D721Med (cell line): ENCODE measurements around the gene CD300A.

Experiments used
- DNase-seq: peaks from one replicate; pipeline ENCODE4 v3.0.0; 2011; ENCODE audit warnings: low spot score; ENCODE audit not compliant: insufficient read length
- FAIRE-seq: peaks from 2 replicates; lab custom pipeline; 2011; peaks lifted over from hg19 to GRCh38; lab: Jason Lieb, UNC
- TF ChIP-seq, protein P1 (sequence below): IDR thresholded peaks from 2 replicates; pipeline ENCODE4 v1.5.1; 2012; ENCODE audit warnings: mild to moderate bottlenecking, control low read depth; ENCODE audit not compliant: insufficient read depth; ENCODE audit errors: missing control alignments

Gene CD300A

DNA sequence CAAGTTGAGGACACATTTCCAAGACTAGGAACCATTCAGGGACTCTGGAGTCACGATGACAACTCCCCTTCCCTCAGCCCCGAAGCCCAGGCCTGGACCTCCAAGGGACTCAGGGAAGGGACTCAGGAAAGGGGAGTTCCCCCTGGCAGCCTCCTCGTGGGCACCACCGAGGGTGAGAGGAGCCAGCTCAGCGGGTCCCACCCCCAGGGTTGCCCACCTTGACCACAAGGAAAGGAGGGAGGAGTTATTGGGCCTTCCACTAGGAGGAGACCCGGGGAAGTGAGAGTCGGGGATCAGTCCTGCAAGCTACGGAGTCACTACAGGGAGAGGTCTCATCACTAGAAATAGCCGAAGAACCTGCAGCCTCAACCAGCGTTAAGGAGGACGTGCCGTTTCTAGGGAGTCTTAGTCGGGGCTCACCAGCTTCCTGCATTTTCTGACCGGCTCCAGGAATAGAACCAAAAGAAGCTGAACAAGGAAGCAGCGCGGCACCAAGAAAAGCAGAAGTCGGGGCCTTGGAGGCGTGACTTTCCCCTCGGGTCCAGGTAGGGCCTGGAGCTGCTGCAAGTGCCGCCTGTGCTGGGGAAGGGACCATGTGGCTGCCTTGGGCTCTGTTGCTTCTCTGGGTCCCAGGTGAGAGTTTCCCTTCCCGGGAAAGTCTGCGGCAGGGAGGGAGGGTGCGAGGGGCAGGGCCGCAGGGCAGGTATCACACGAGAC, at the start of gene CD300A:
Gene CD300A, plus strand, starts transcription at position 524 of the 717 bp plus-strand sequence. Its CDS starts 70 bp downstream, at position 594.
- TF ChIP-seq, protein P1, sequence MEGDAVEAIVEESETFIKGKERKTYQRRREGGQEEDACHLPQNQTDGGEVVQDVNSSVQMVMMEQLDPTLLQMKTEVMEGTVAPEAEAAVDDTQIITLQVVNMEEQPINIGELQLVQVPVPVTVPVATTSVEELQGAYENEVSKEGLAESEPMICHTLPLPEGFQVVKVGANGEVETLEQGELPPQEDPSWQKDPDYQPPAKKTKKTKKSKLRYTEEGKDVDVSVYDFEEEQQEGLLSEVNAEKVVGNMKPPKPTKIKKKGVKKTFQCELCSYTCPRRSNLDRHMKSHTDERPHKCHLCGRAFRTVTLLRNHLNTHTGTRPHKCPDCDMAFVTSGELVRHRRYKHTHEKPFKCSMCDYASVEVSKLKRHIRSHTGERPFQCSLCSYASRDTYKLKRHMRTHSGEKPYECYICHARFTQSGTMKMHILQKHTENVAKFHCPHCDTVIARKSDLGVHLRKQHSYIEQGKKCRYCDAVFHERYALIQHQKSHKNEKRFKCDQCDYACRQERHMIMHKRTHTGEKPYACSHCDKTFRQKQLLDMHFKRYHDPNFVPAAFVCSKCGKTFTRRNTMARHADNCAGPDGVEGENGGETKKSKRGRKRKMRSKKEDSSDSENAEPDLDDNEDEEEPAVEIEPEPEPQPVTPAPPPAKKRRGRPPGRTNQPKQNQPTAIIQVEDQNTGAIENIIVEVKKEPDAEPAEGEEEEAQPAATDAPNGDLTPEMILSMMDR, result no peak
- DNase-seq (no peak), FAIRE-seq (no peak)

DNA sequence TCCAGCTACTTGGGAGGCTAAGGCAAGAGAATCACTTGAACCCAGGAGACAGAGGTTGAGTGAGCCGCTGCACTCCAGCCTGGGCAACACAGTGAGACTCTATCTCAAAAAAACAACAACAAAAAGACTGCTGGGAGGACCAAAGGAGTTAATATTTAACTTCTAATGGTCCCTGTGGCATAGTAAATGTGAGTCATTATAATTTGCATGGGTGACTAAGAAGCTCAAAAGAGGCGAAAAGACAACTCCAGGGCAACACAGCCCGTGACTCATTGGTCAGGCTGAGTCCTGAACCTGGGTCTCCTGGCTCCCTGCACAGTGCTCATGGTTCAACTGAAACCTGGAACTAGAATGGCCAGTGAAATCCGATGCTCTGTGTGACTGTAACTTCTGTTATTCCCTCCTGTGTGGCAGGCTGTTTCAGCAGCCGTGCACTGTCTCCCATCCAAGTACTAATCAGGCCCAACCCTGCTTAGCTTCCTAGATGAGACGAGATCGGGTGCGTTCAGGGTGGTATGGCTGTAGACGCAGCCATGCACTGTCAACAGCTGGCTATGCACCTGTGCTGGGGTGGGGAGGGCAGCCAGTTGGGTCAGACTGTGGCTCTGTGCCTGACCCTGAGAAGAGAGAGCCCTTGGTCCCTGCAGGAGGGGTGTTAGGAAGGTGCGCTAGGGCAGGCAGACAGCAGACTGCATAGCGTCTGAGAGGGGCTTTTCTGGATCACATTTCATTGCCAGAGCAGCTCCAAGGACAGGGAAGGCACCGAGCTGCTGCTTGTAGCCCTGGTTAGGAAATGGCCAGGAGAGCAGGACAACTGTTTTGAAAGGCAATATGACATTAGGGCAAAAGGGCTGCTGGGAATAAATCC, 49.0 kb upstream of the CD300A start:
- FAIRE-seq (no peak), DNase-seq (no peak)
- TF ChIP-seq, protein P1, result no peak

DNA sequence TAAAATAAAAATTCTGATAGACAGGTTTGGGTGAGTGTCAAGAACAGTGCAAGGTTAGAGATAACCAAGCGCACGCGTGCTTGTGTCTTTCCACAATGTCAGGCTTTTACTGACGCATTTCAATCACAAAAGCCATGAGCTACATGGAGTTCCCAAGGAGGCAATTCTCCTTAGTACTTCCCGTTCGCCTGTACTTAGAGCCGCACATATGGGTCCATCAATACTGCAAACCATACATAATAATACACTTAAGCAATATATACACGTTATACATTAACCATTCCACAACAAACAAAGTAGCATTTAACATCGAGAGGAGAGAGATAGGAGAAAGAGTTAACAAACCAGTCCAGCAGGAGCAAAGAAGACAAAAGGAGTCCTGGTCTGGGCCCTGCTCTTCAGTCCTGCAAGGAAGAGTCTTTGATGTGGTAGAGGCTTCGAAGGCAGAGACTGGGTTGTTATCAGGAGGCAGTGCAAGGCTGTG, 46.5 kb upstream of the CD300A start:
- FAIRE-seq (no peak), DNase-seq (no peak)
- TF ChIP-seq, protein P1, result no peak

DNA sequence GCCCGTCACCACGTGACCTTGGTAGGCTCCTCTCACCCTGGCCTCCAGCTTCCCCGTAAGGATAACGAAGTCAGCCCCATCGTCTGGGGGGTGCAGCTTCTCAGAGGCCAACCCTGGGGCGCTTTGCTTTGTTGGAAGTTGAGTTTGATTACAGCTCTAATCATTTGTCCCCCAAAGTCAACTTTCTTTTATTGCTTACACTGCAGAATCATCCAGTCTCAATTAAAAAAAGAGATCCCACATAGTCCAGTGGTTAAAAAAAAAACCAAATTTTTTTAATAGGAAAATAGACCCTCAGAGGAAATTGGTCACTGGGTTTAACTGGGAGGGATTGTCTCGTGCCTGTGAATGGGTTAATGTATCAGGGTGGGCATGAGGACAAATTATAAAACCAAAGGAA, 42.3 kb upstream of the CD300A start:
- DNase-seq (no peak), FAIRE-seq (no peak)
- TF ChIP-seq, protein P1, result no peak

DNA sequence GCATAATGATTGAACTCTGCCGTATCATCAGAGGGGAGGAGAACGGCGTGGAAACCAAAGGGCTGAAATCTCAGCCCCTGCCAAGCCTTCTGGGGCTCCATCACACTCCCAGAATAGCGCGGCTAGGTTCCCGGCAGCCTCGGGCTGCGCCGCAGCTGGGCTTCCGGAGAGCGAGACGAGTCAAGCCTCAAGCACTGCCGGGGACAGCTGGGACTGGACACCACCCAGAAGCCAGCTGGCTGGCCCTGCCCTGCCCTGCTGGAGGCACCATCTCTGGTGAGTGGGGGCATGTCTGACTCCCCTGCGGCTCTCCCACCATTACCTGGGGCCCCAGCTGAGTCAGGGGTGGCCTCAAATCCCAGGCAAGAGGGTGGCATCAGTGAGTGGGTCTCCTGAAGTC, 41.8 kb upstream of the CD300A start:
- DNase-seq, result no peak
- FAIRE-seq, result no peak
- TF ChIP-seq, protein P1, result no peak

DNA sequence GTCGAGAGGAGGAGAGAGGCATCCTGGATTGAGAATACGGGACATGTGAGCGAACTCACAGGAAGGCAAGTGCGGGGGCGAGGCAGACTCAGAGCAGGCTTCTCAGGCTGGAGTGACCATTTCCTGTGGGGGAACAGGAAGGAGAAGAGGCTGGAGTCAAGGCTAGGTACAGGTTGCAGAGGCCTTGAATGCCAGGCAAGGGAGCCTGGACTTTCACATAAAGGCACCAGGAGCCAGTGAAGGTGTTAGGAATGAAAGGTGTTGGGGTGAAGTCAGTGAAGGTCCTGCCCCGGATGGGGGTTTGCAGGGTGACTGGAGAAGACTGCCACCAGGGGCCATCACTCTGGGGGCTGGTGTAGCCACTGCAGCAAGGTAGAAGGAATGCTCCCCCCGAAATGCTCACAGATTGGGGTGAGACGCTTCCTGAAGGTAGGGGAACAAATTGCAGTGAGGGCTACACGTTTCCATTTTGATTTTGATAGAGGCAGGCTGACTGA, 39.8 kb upstream of the CD300A start:
- TF ChIP-seq, protein P1, result no peak
- no peak for FAIRE-seq

More for the DNA sequence above, 39.8 kb upstream of the CD300A start:
- no peak for DNase-seq
